GM10266 (cell line): ENCODE data around the gene CDH12.

Source experiments
- DNase-seq: peaks from one replicate; pipeline ENCODE4 v3.0.0; 2012; ENCODE audit errors: extremely low spot score
- CTCF ChIP-seq: IDR thresholded peaks from 2 replicates; pipeline ENCODE4 v1.5.1; 2012; ENCODE audit warnings: mild to moderate bottlenecking, low read depth; ENCODE audit not compliant: control insufficient read depth, insufficient read depth; ENCODE audit errors: missing control alignments

CDH12 gene

GRCh38 chr5:22665801-22666200, 187.3 kb downstream of the CDH12 start:
- DNase-seq: no peak
- TF ChIP-seq CTCF: no peak

- TF ChIP-seq CTCF: no peak
- DNase-seq: no peak
These were observed 190.0 kb downstream of the CDH12 start for GRCh38 chr5:22663134-22663533.

- no peak for DNase-seq
- TF ChIP-seq CTCF: no peak
These were observed 190.8 kb downstream of the CDH12 start for GRCh38 chr5:22662391-22662790.

GRCh38 chr5:22651355-22651754, 201.8 kb downstream of the CDH12 start:
- no peak for DNase-seq
- no peak for TF ChIP-seq CTCF

GRCh38 chr5:22650511-22650910, 202.6 kb downstream of the CDH12 start:
- DNase-seq: no peak
- TF ChIP-seq CTCF: no peak

- no peak for TF ChIP-seq CTCF
- no peak for DNase-seq
These were observed 204.1 kb downstream of the CDH12 start for GRCh38 chr5:22649074-22649473.

GRCh38 chr5:22644859-22645258, 208.3 kb downstream of the CDH12 start:
- TF ChIP-seq CTCF: no peak
- DNase-seq: no peak

- TF ChIP-seq CTCF: no peak
- no peak for DNase-seq
These were observed 209.8 kb downstream of the CDH12 start for GRCh38 chr5:22643356-22643755.
